Stimulated activated naive CD8-positive, alpha-beta T cell treated with anti-CD3 and anti-CD28 coated beads, Interleukin-15, amount 100 ng/mL, for 72 hours (primary cell): ENCODE results near the gene FKBP5.
"Not testable (repeated sequence)": the region's sequence is repeated elsewhere in the genome, so short reads cannot be mapped to it uniquely, and the experiment has no call there.

ENCODE experiments used
- ATAC-seq: fragments of 150-1000 bp; cut with Tn5 transposase; 2 replicates; pipeline ENCODE4 v1.10.0; 2021; ENCODE audit warnings: mild to moderate bottlenecking, moderate library complexity
- DNase-seq, 2 donors: peaks; one replicate each; pipeline ENCODE4 v3.0.0; 2021 to 2022
- H3K27ac Mint-ChIP-seq, 2 donors: one replicate each; pipeline ENCODE4 v1.8.0; 2022; ENCODE audit warnings: mild to moderate bottlenecking in 2 of 2, mixed read lengths in 2 of 2, moderate library complexity in 2 of 2
- H3K27me3 Mint-ChIP-seq: one replicate; pipeline ENCODE4 v1.8.0; 2022; ENCODE audit warnings: mixed read lengths
- H3K4me1 Mint-ChIP-seq: one replicate; pipeline ENCODE4 v1.8.0; 2022; ENCODE audit warnings: mild to moderate bottlenecking, mixed read lengths
- H3K4me3 Mint-ChIP-seq, 2 donors: one replicate each; pipeline ENCODE4 v1.8.0; 2022; ENCODE audit warnings: mild to moderate bottlenecking in 2 of 2, mixed read lengths in 2 of 2, moderate library complexity in 1 of 2
- H3K9me3 Mint-ChIP-seq, 2 donors: one replicate each; pipeline ENCODE4 v1.8.0; 2022; ENCODE audit warnings: mixed read lengths in 2 of 2

The FKBP5 gene

GRCh38 chr6:35713006-35713767 is 24.5 kb upstream of the FKBP5 start:
- peaks cover 0 to 4% of the 10 kb centered on the region in 2 donors for H3K9me3 Mint-ChIP-seq
- no peak overlapping the region for H3K4me3 Mint-ChIP-seq
- no peak for DNase-seq
- H3K27me3 Mint-ChIP-seq: no peaks in the 10 kb centered on the region
- no peak overlapping the region for H3K27ac Mint-ChIP-seq
- ATAC-seq: no peak
- H3K4me1 Mint-ChIP-seq: peaks cover 63% of the 10 kb centered on the region

- Mint-ChIP-seq H3K27ac (no peak overlapping the region), H3K4me3 (no peak overlapping the region), H3K27me3 (no peaks in the 10 kb centered on the region), H3K9me3 (peaks cover 0 to 4% of the 10 kb centered on the region in 2 donors), H3K4me1 (peaks cover 54% of the 10 kb centered on the region)
- DNase-seq: no peak
- no peak for ATAC-seq
Measured at GRCh38 chr6:35711731-35712130, 23.0 kb upstream of the FKBP5 start.

GRCh38 chr6:35710241-35710847 is 21.6 kb upstream of the FKBP5 start:
- peak; percentile 99 for ATAC-seq
- no peaks in the 10 kb centered on the region for H3K27me3 Mint-ChIP-seq
- no peak overlapping the region for H3K27ac Mint-ChIP-seq
- H3K4me3 Mint-ChIP-seq: no peak overlapping the region
- DNase-seq: peak; percentile 36 to 64
- H3K9me3 Mint-ChIP-seq: peaks cover 0 to 4% of the 10 kb centered on the region in 2 donors
- H3K4me1 Mint-ChIP-seq: peaks cover 45% of the 10 kb centered on the region

GRCh38 chr6:35708585-35708984 is 19.9 kb upstream of the FKBP5 start:
- no peak for ATAC-seq
- Mint-ChIP-seq H3K4me3 (no peak overlapping the region), H3K4me1 (peaks cover 40% of the 10 kb centered on the region), H3K27me3 (no peaks in the 10 kb centered on the region), H3K27ac (no peak overlapping the region), H3K9me3 (peaks cover 0 to 4% of the 10 kb centered on the region in 2 donors)
- no peak for DNase-seq

GRCh38 chr6:35707714-35708407 is 19.1 kb upstream of the FKBP5 start:
- no peak overlapping the region for H3K4me3 Mint-ChIP-seq
- H3K9me3 Mint-ChIP-seq: peaks cover 0 to 4% of the 10 kb centered on the region in 2 donors
- ATAC-seq: no peak
- no peak overlapping the region for H3K27ac Mint-ChIP-seq
- peaks cover 33% of the 10 kb centered on the region for H3K4me1 Mint-ChIP-seq
- DNase-seq: no peak
- H3K27me3 Mint-ChIP-seq: no peaks in the 10 kb centered on the region

GRCh38 chr6:35706468-35706867 is 17.8 kb upstream of the FKBP5 start:
- Mint-ChIP-seq H3K4me3 (no peak overlapping the region), H3K27me3 (no peaks in the 10 kb centered on the region), H3K9me3 (peaks cover 0 to 4% of the 10 kb centered on the region in 2 donors), H3K27ac (no peak overlapping the region), H3K4me1 (peaks cover 26% of the 10 kb centered on the region)
- ATAC-seq (no peak), DNase-seq (no peak)

- DNase-seq (no peak), ATAC-seq (no peak)
- Mint-ChIP-seq H3K27ac (no peak overlapping the region), H3K4me3 (no peak overlapping the region), H3K4me1 (peaks cover 8% of the 10 kb centered on the region), H3K9me3 (no peaks in the 10 kb centered on the region), H3K27me3 (no peaks in the 10 kb centered on the region)
Measured at GRCh38 chr6:35703554-35703953, 14.8 kb upstream of the FKBP5 start.

GRCh38 chr6:35698858-35699257 is 10.1 kb upstream of the FKBP5 start:
- Mint-ChIP-seq H3K9me3 (no peaks in the 10 kb centered on the region), H3K4me1 (no peaks in the 10 kb centered on the region), H3K27ac (no peak overlapping the region), H3K27me3 (no peaks in the 10 kb centered on the region), H3K4me3 (no peak overlapping the region)
- ATAC-seq (no peak), DNase-seq (no peak)

GRCh38 chr6:35698430-35698829 is 9.7 kb upstream of the FKBP5 start:
- not testable (repeated sequence) for ATAC-seq, H3K27me3 Mint-ChIP-seq, H3K4me1 Mint-ChIP-seq, H3K4me3 Mint-ChIP-seq, H3K27ac Mint-ChIP-seq, DNase-seq, H3K9me3 Mint-ChIP-seq

- Mint-ChIP-seq H3K4me3 (no peak overlapping the region), H3K27ac (peak overlapping the region in 1 of 2 donors; percentile 16), H3K4me1 (peaks cover 11% of the 10 kb centered on the region), H3K9me3 (no peaks in the 10 kb centered on the region), H3K27me3 (no peaks in the 10 kb centered on the region)
- ATAC-seq: no peak
- DNase-seq: no peak
Measured at GRCh38 chr6:35694462-35694861, 5.7 kb upstream of the FKBP5 start.

- no peak for ATAC-seq
- no peaks in the 10 kb centered on the region for H3K27me3 Mint-ChIP-seq
- H3K27ac Mint-ChIP-seq: no peak overlapping the region
- H3K9me3 Mint-ChIP-seq: no peaks in the 10 kb centered on the region
- peaks cover 18% of the 10 kb centered on the region for H3K4me1 Mint-ChIP-seq
- H3K4me3 Mint-ChIP-seq: no peak overlapping the region
- no peak for DNase-seq
Measured at GRCh38 chr6:35691027-35691824, 2.5 kb upstream of the FKBP5 start.

- Mint-ChIP-seq H3K9me3 (no peaks in the 10 kb centered on the region), H3K27me3 (no peaks in the 10 kb centered on the region), H3K4me1 (peaks cover 18% of the 10 kb centered on the region), H3K27ac (no peak overlapping the region), H3K4me3 (no peak overlapping the region)
- ATAC-seq (no peak), DNase-seq (no peak)
Measured at GRCh38 chr6:35690484-35690883, 1.8 kb upstream of the FKBP5 start.

GRCh38 chr6:35690006-35690405 is 1.3 kb upstream of the FKBP5 start:
- not testable (repeated sequence) for H3K9me3 Mint-ChIP-seq, H3K27ac Mint-ChIP-seq, H3K4me3 Mint-ChIP-seq, DNase-seq, H3K27me3 Mint-ChIP-seq, ATAC-seq
- peaks cover 18% of the 10 kb centered on the region for H3K4me1 Mint-ChIP-seq

- Mint-ChIP-seq H3K4me1 (peaks cover 19% of the 10 kb centered on the region), H3K9me3 (no peaks in the 10 kb centered on the region), H3K27me3 (no peaks in the 10 kb centered on the region), H3K27ac (peak overlapping the region; percentile 92 to 93), H3K4me3 (peak overlapping the region; percentile 91 to 94)
- ATAC-seq (peak; percentile 81), DNase-seq (peak; percentile 75 to 77)
Measured at GRCh38 chr6:35687658-35688604, 784 bp downstream of the FKBP5 start.
